ENCODE data around the gene GOPC.

DNA sequence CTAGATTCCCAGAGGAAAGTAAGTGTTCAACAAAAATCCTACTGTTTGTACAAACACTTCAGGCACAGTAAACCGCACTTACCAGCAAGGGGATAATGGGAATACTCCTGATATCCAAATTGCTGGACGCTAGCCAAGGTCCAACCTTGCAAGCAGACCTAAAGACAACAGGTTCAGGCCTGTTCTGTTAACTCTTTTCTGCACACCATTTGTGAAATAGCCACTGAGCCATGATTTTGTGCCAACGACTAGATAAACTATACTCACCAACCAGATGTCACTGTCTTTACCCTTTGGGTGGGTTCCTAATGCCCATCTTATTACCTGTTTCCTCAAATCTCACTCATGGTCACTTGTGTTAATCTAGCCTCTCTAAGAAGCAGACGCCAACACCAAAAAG lies 43.5 kb downstream of the GOPC start:
- TF ChIP-seq, protein P1, sequence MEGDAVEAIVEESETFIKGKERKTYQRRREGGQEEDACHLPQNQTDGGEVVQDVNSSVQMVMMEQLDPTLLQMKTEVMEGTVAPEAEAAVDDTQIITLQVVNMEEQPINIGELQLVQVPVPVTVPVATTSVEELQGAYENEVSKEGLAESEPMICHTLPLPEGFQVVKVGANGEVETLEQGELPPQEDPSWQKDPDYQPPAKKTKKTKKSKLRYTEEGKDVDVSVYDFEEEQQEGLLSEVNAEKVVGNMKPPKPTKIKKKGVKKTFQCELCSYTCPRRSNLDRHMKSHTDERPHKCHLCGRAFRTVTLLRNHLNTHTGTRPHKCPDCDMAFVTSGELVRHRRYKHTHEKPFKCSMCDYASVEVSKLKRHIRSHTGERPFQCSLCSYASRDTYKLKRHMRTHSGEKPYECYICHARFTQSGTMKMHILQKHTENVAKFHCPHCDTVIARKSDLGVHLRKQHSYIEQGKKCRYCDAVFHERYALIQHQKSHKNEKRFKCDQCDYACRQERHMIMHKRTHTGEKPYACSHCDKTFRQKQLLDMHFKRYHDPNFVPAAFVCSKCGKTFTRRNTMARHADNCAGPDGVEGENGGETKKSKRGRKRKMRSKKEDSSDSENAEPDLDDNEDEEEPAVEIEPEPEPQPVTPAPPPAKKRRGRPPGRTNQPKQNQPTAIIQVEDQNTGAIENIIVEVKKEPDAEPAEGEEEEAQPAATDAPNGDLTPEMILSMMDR (IDR thresholded peaks at IDR 0.05), result no peak
- TF ChIP-seq POLR2A (IDR thresholded peaks at IDR 0.05) (no peak), POLR2AphosphoS5 (IDR thresholded peaks at IDR 0.05) (no peak)

Measured in breast epithelium (tissue), 3 donors.